DOHH2 (cell line): ENCODE results near the gene HAX1.
"Not testable (repeated sequence)": the region's sequence is repeated elsewhere in the genome, so short reads cannot be mapped to it uniquely, and the experiment has no call there.

Source experiments
- H3F3A ChIP-seq: fragments of 200-600 bp; sonication (generic), shearing (Covaris generic); 2 replicates; pipeline ENCODE4 v1.6.0; 2016; ENCODE audit warnings: antibody characterized with exemption, mild to moderate bottlenecking; ENCODE audit not compliant: control insufficient read depth, insufficient read depth
- H3K27ac ChIP-seq: fragments of 200-600 bp; sonication (generic); 2 replicates; pipeline ENCODE4 v1.5.1; 2014; ENCODE audit warnings: low read depth, mild to moderate bottlenecking, low read length, moderate library complexity
- H3K27me3 ChIP-seq: fragments of 200-600 bp; sonication (generic); 2 replicates; pipeline ENCODE4 v1.6.1; 2014; ENCODE audit warnings: mild to moderate bottlenecking, low read length, mixed read lengths; ENCODE audit not compliant: control insufficient read depth
- H3K36me3 ChIP-seq: fragments of 200-600 bp; sonication (generic); 2 replicates; pipeline ENCODE4 v1.6.1; 2014; ENCODE audit warnings: mild to moderate bottlenecking, low read length, moderate library complexity, mixed read lengths; ENCODE audit not compliant: control insufficient read depth
- H3K4me1 ChIP-seq: fragments of 200-600 bp; sonication (generic); 2 replicates; pipeline ENCODE4 v1.6.1; 2014; ENCODE audit warnings: mild to moderate bottlenecking, low read length, mixed read lengths; ENCODE audit not compliant: control insufficient read depth
- H3K4me2 ChIP-seq: fragments of 200-600 bp; sonication (generic); 2 replicates; pipeline ENCODE4 v1.6.0; 2014; ENCODE audit warnings: mild to moderate bottlenecking, low read length, moderate library complexity
- H3K4me3 ChIP-seq: fragments of 200-600 bp; sonication (generic); 2 replicates; pipeline ENCODE4 v1.5.1; 2014; ENCODE audit warnings: mild to moderate bottlenecking, low read length, mixed read lengths
- H3K79me2 ChIP-seq: fragments of 200-600 bp; sonication (generic); 2 replicates; pipeline ENCODE4 v1.6.1; 2014; ENCODE audit warnings: mild to moderate bottlenecking, low read length, mixed read lengths; ENCODE audit not compliant: control insufficient read depth
- H3K9me2 ChIP-seq: fragments of 200-600 bp; sonication (generic); replicated peaks from 2 replicates; pipeline ENCODE4 v1.6.1; 2014; ENCODE audit warnings: mild to moderate bottlenecking, low read length, mixed read lengths; ENCODE audit not compliant: control insufficient read depth
- H3K9me3 ChIP-seq: fragments of 200-600 bp; sonication (generic); 2 replicates; pipeline ENCODE4 v1.6.1; 2014; ENCODE audit warnings: antibody characterized with exemption, low read length, mixed read lengths; ENCODE audit not compliant: control insufficient read depth, insufficient read depth
- H4K20me1 ChIP-seq: fragments of 200-600 bp; sonication (generic); 2 replicates; pipeline ENCODE4 v1.6.0; 2014; ENCODE audit warnings: low read depth, mild to moderate bottlenecking, antibody characterized with exemption, low read length, moderate library complexity; ENCODE audit not compliant: control insufficient read depth, insufficient read depth
- CTCF ChIP-seq: fragments of 200-600 bp; sonication (generic); IDR thresholded peaks from one replicate; pipeline ENCODE4 v1.5.1; 2014; ENCODE audit warnings: antibody characterized with exemption, mild to moderate bottlenecking, low read depth, low read length; ENCODE audit not compliant: poor library complexity, severe bottlenecking
- EZH2phosphoT487 ChIP-seq: fragments of 200-600 bp; sonication (generic); IDR thresholded peaks from 2 replicates; pipeline ENCODE4 v1.6.1; 2017; ENCODE audit warnings: borderline replicate concordance, mild to moderate bottlenecking, antibody characterized with exemption, low read length, moderate library complexity, mixed read lengths

HAX1 gene

GRCh38 chr1:154301582-154301981 lies 29.2 kb downstream of the HAX1 start:
- H3K4me3 ChIP-seq = no peak overlapping the region
- H3K27me3 ChIP-seq = peaks cover 6% of the 10 kb centered on the region; the same call in 1 of the 2 replicates
- no peaks in the 10 kb centered on the region for H3K9me2 ChIP-seq
- no peak overlapping the region for H3K4me2 ChIP-seq
- no peaks in the 10 kb centered on the region for H3F3A ChIP-seq
- H3K27ac ChIP-seq = no peak overlapping the region
- no peaks in the 10 kb centered on the region for H3K9me3 ChIP-seq
- H3K79me2 ChIP-seq = no peaks in the 10 kb centered on the region
- H3K4me1 ChIP-seq = no peaks in the 10 kb centered on the region
- H3K36me3 ChIP-seq = no peaks in the 10 kb centered on the region
- no peaks in the 10 kb centered on the region for H4K20me1 ChIP-seq
- TF ChIP-seq EZH2phosphoT487 = no peak
- TF ChIP-seq CTCF = no peak

DNA sequence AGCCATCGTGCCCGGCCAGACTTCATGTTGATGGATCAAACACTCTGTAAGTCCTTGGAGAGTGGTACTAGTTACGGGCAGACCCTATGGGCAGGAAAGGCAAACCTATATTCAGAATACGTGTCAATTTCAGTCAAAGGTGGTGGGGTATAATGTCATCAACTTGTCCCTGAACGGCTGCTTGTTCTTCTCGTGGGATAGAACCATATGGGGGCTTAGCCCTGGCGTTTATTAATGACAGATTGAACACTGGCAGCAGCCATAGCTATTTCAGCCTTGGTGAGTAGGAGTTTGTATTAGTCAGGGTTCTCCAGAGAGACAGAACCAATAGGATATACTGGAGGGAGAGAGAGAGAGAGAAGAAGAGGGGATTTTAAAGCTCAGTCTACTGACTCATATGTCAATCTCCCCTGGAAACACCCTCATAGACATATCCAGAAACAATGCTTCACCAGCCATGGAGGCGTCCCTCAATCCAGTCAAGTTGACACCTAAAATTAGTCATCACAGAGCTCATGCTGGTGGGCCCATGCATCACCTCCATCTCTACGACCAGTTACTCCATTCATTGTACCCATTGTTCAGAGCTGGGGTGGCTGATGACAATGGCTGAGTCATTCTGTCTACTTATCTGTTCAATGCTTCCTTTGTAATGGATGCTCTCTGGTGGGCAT lies 32.4 kb downstream of the HAX1 start:
- Histone ChIP-seq H3K4me2 (no peak overlapping the region), H3K9me3 (no peaks in the 10 kb centered on the region), H3K4me1 (no peaks in the 10 kb centered on the region), H3K9me2 (no peaks in the 10 kb centered on the region), H3K79me2 (no peaks in the 10 kb centered on the region), H3K36me3 (no peaks in the 10 kb centered on the region), H3K27ac (no peak overlapping the region), H3K27me3 (peaks cover 9% of the 10 kb centered on the region), H4K20me1 (no peaks in the 10 kb centered on the region), H3K4me3 (no peak overlapping the region), H3F3A (no peaks in the 10 kb centered on the region)
- no peak for TF ChIP-seq CTCF

GRCh38 chr1:154306151-154306550 lies 33.7 kb downstream of the HAX1 start:
- no peak overlapping the region for H3K4me3 ChIP-seq
- H3K27ac ChIP-seq = no peak overlapping the region
- no peaks in the 10 kb centered on the region for H3K4me1 ChIP-seq
- H4K20me1 ChIP-seq = no peaks in the 10 kb centered on the region
- H3F3A ChIP-seq = no peaks in the 10 kb centered on the region
- no peaks in the 10 kb centered on the region for H3K9me2 ChIP-seq
- peaks cover 9% of the 10 kb centered on the region for H3K27me3 ChIP-seq
- H3K79me2 ChIP-seq = no peaks in the 10 kb centered on the region
- TF ChIP-seq CTCF (no peak), EZH2phosphoT487 (no peak)
- H3K36me3 ChIP-seq = no peaks in the 10 kb centered on the region
- no peaks in the 10 kb centered on the region for H3K9me3 ChIP-seq
- no peak overlapping the region for H3K4me2 ChIP-seq

- not testable (repeated sequence) for H3K4me3 ChIP-seq, H4K20me1 ChIP-seq, H3K4me1 ChIP-seq, H3K4me2 ChIP-seq, H3K79me2 ChIP-seq, H3K27me3 ChIP-seq, H3K9me2 ChIP-seq, H3K9me3 ChIP-seq, H3F3A ChIP-seq, H3K36me3 ChIP-seq, H3K27ac ChIP-seq
Observed at GRCh38 chr1:154307670-154308270, 35.3 kb downstream of the HAX1 start.

DNA sequence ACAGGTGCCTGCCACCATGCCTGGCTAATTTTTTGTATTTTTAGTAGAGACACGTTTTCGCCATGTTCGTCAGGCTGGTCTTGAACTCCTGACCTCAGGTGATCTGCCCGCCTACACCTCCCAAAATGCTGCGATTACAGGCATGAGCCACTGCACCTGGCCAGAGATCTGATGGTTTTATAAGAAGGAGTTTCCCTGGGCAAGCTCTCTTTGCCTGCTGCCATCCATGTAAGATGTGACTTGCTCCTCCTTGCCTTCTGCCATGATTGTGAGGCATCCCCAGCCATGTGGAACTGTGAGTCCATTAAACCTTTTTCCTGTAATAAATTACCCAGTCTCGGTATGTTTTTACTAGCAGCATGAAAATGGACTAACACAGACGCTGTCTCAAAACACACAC lies 36.7 kb downstream of the HAX1 start:
- not testable (repeated sequence) for H3K9me3 ChIP-seq, H3K79me2 ChIP-seq, H3K27ac ChIP-seq, H4K20me1 ChIP-seq, H3K27me3 ChIP-seq, H3K36me3 ChIP-seq, H3K9me2 ChIP-seq, H3K4me3 ChIP-seq, H3F3A ChIP-seq, H3K4me2 ChIP-seq, H3K4me1 ChIP-seq
